IMR-90 (cell line): ENCODE data around the gene SLC9C2.

ENCODE experiments used
- CTCF ChIP-seq: conservative IDR thresholded peaks from 2 replicates; pipeline ENCODE4 v1.5.1; 2012; ENCODE audit warnings: mild to moderate bottlenecking, low read depth, low read length, improper control_type of control experiment
- FOS ChIP-seq: fragments of 150-350 bp; IDR thresholded peaks from 2 replicates; pipeline ENCODE4 v1.6.1; 2016; ENCODE audit warnings: low read depth, low read length
- MAFK ChIP-seq: IDR thresholded peaks from 2 replicates; pipeline ENCODE4 v1.6.1; 2012; ENCODE audit warnings: low read depth, low read length, improper control_type of control experiment

GRCh38 chr1:173507205-173507846, 95.5 kb downstream of the SLC9C2 start:
- TF ChIP-seq FOS (no peak), MAFK (no peak), CTCF (no peak)
